Islet of Langerhans (tissue), 1 donor: ENCODE data around the gene SPATA45.

Experiments used
- FAIRE-seq: peaks from one replicate; lab custom pipeline; 2011; peaks lifted over from hg19 to GRCh38; lab: Jason Lieb, UNC

The SPATA45 gene

GRCh38 chr1:212828395-212828794, 19.1 kb downstream of the SPATA45 start:
- FAIRE-seq, result no peak

GRCh38 chr1:212827831-212828278, 19.6 kb downstream of the SPATA45 start:
- no peak for FAIRE-seq

GRCh38 chr1:212827171-212827776, 20.2 kb downstream of the SPATA45 start:
- no peak for FAIRE-seq

DNA sequence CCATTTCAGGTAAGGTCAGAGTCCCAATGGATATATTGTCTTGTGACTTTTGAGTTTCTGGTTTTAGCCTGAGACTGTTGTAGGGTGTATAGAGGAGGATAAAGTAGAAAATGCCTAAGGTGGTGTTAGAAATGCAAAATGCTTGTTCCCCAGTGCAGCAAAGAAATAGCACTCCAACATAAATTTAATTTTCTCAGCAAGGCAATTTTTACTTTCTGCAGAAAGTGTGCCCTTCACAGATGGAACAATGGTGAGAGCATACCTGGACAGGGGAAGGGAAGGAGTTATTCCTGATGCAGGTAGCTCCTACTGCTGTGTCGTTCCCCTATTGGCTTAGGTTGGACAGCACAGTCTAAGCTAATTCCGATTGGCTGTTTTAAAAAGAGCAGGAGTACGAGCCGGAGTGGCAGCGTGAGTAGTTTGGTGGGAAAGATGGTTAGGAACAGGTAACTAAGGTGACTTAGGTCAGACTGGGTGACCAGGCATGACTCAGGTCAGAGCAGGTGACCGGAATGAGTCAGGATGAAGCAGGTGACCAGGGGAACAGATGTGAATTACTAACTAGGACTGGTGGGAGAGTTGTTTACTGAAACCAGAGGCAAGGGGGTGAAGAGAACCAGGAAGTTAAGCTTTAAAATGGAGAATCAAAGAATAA, 21.5 kb downstream of the SPATA45 start:
- FAIRE-seq, result no peak

GRCh38 chr1:212824201-212824600, 23.2 kb downstream of the SPATA45 start:
- FAIRE-seq, result no peak

DNA sequence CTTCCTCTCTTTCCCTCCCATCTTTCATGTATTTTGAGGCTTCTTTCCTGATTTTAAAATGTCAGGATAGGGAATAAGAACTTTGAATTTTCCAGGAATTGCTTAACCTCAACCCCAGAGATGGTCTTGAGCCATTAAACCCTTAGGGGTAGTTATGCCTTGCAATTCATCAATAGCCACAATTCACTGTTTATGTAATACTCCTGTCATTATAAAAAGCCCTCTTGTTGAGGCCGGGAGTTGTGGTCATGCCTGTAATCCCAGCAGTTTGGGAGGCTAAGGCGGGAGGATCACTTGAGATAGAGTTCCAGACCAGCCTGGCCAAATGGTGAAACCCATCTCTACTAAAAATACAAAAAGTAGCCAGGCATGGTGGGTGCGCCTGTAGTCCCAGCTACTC, 24.5 kb downstream of the SPATA45 start:
- no peak for FAIRE-seq

GRCh38 chr1:212820969-212821368, 26.5 kb downstream of the SPATA45 start:
- no peak for FAIRE-seq

- no peak for FAIRE-seq
Observed at GRCh38 chr1:212819726-212820125, 27.7 kb downstream of the SPATA45 start.

DNA sequence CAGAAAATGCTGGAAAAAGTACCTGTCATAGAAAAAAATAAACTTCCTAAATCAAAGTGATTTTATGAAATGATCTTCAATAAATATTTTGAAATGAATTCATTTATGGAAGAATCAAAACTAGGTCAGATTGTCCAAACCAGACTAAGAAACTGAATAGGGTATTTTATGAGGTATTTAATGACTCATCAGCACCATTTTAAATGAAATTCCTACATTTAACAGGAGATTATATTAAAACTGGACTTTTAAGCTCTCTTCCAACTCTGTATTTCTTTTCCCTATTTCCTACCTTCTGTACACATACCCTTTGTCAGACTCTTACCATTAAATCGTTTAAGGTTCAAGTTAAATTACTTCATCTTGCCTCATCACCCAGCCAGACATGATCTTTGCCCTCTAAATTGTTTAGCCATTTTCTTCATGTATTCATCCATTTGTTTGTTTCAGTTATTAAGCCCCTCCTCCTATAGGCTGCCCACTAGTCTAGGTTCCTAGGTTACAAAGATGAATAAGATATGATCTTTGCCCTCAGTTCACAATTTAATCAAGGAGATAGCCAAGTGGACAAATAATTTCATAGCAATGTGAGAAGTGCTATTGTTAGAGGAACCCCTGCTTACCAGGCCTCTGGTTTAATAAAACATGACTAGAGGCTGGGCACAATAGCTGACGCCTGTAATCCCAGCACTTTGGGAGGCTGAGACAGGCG, 30.7 kb downstream of the SPATA45 start:
- no peak for FAIRE-seq

- FAIRE-seq, result peak; percentile 100
Observed at GRCh38 chr1:212814537-212815334, 32.7 kb downstream of the SPATA45 start.

- no peak for FAIRE-seq
Observed at GRCh38 chr1:212805767-212806166, 41.7 kb downstream of the SPATA45 start.

DNA sequence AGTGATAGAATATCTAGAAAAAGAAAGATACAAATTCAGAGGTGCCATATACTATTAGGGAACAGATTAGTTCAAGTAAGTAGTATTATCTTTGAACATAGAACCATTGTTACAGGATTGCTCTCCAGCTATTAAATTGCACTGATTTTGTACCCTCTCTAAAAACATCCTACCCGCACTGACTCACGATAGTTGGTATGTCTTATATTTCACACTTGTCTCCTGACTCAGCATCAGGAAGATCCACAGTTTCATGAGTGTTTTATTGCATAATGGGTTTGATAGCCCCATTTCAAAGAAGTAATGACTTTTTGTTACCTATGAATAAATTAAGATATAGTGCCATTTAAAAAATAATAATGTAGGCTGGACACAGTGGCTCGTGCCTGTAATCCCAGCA, 49.8 kb downstream of the SPATA45 start:
- no peak for FAIRE-seq

DNA sequence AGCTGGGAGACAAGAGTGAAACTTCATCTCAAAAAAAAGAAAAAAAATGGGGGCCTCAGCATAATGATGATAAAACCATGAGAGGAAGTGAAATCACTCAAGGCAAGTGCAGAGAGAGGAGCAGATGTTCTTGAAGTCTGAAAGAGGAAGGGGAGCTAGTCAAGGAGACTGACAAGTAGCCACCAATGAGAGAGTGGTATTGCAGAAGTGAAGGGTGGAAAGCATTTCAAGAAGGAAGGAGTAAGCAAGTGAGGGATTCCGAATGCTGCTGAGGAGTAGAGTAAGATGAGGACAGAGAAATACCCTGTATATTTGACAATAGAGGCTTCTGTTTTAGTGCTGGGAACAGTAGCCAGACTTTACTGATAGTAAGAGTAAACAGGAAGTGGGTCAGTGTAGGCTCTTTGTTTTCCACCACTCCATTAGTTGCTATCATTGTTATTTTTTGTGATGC, 52.9 kb downstream of the SPATA45 start:
- FAIRE-seq, result no peak

- FAIRE-seq, result no peak
Observed at GRCh38 chr1:212792396-212792908, 55.0 kb downstream of the SPATA45 start.

DNA sequence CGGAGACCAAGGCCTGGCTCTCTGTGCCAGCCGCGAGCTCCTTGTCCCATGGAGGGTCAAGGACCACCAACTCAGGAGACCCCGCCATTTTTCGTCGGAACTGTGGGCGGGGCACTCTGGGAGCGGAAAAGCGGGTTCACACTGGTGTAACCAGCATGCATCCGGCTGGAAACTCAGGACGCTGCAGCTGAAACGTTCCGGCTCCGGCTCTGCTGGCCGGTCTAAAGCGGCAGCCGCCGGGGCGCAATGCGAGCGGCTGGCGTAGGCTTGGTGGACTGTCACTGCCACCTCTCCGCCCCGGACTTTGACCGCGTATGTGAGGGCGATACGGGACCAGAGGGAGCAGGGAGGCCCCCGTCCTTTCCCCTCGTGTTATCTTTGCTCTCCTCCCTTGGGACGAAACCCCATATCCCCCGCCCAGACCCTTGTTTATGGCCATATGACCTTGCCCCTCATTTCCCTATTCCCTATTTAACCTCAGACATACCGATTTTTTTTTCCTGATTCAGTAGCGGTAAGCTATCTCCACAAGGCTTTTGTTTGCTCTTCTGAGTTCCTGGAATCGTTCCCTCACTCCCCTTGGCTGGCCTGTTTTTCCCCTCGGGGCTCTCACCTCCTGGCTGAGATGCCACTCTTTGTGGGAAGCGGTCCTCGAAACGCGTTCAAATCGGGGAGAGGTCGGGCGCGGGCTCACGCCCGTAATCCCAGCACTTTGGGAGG, 55.6 kb downstream of the SPATA45 start, which contains the start of the genes NSL1 and TATDN3:
Gene NSL1 (minus strand): TSS at position 102 of the 720 bp plus-strand sequence. CDS start 14 bp downstream, at position 88.
Gene TATDN3 (plus strand): TSS at position 219 of the 720 bp plus-strand sequence. CDS start 28 bp downstream, at position 247.
- no peak for FAIRE-seq

DNA sequence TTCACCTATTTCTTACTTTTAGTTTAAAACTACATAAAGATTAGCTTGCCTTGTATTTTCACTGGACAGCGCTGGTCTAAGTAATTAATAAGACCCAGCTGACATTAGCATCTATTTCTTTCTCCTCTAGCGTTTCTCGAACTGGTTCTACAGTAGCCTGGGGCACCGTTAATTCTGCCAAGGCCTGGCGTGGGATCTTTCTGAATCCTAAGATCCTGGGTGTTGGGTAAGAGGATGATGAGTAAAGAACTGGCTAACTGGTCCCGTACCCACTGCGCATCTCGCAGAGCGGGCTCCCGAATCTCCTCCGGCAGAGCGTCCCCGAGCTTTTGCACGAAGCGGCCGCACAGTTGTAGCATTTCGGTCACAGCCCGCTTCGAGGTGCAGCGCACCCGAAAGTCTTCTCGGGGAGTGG, 56.2 kb downstream of the SPATA45 start:
- FAIRE-seq, result no peak

- no peak for FAIRE-seq
Observed at GRCh38 chr1:212785871-212786270, 61.6 kb downstream of the SPATA45 start.

- no peak for FAIRE-seq
Observed at GRCh38 chr1:212783976-212784375, 63.5 kb downstream of the SPATA45 start.

DNA sequence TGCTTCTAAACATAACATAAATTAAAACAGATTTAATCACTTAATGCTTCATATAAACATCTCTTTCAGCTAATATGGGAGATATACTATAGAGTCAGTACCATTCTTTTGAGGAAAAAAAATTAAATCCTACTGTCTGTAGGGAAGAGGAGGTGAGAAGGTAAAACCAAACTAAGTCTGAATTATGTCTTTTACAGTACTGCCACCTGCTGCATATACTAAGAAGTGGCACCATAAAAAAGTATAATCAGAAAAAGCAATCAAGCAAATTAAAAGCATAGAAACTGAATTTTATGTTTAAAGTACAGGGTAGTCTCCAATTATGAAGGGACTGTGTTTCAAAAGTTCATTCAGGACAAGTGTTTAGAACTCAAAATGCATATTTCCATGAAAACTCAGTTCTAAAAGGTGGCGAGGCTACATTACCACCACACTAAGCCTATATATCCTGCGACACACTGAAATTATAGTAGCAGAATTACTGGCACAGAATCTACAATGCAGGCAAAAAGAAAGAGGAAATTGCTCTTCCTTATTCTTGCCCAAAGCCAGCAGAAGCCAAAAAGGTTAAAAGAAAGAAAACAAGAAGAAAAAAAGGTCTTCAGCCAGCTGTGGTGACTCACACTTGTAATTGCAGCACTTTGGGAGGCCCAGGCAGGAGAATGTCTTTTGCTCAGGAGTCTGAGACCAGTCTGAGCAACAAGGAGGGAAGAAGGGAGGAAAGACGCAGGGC, 64.9 kb downstream of the SPATA45 start:
- peak; percentile 99 for FAIRE-seq

GRCh38 chr1:212781225-212781624, 66.2 kb downstream of the SPATA45 start:
- FAIRE-seq, result no peak

DNA sequence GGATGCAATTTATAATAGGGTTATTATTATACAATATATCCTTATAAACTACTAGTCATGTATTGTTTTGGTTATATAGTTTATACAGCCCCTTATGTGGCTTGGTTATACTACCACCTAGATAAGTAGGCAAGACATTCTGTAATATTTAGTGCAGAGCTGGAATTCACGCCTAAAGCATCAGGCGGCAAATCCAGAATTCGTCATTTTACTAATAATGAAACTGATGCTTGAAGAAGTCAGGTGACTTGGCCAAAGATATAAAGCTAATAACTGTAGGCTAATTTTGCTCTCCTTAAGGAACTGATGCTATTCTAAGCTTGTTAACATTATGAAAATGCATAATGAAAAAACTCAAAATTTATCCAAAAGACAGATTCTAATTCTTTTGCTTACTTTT, 66.7 kb downstream of the SPATA45 start:
- FAIRE-seq, result no peak
